K562 (cell line): ENCODE data around the gene TMEM248. TPM values are rescaled to one million over a fixed set of nuclear protein-coding genes. Genes with fewer than 3 reads are reported as not detected.
A peak's percentile ranks its signal among the peaks of the same experiment; 100 is the strongest.

Experiments
- CREB1 ChIP-seq, 2 experiments: sonication (generic) in 1 of 2; formaldehyde crosslinking in 1 of 2; IDR thresholded peaks; 2 replicates each; pipeline versions ENCODE4 v1.6.1 to v1.8.0; 2012 to 2022; ENCODE audit warnings: inconsistent platforms in 1 of 2, mild to moderate bottlenecking in 1 of 2, missing genetic modification reagents in 1 of 2, moderate library complexity in 1 of 2
- CREB5 ChIP-seq: fragments of 250-450 bp; sonication (Bioruptor Pico); IDR thresholded peaks from 2 replicates; pipeline ENCODE4 v1.5.0; 2020; ENCODE audit warnings: mild to moderate bottlenecking
- ETV5 ChIP-seq: sonication (generic); formaldehyde crosslinking; IDR thresholded peaks from 2 replicates; pipeline ENCODE4 v1.4.0; 2020; ENCODE audit warnings: low read depth, mild to moderate bottlenecking, missing genetic modification reagents
- GTF2F1 ChIP-seq: IDR thresholded peaks from 2 replicates; pipeline ENCODE4 v1.6.1; 2011; ENCODE audit warnings: low read depth, low read length, improper control_type of control experiment
- ILK ChIP-seq: fragments of 450-650 bp; IDR thresholded peaks from 2 replicates; pipeline ENCODE4 v1.6.1; 2016; ENCODE audit warnings: missing genetic modification characterization, low read depth, mild to moderate bottlenecking, missing compliant biosample characterization, moderate library complexity, borderline replicate concordance
- MCM3 ChIP-seq: fragments of 450-650 bp; IDR thresholded peaks from 2 replicates; pipeline ENCODE4 v1.6.1; 2016
- NCOA1 ChIP-seq: fragments of 450-650 bp; IDR thresholded peaks from 2 replicates; pipeline ENCODE4 v1.6.1; 2016; ENCODE audit warnings: low read depth
- RBM34 ChIP-seq: fragments of 200-400 bp; formaldehyde crosslinking; IDR thresholded peaks from 2 replicates; pipeline ENCODE4 v1.6.1; 2018; ENCODE audit warnings: low read length, borderline replicate concordance; ENCODE audit not compliant: insufficient read depth
- REST ChIP-seq, 2 experiments: fragments of 450-650 bp; formaldehyde crosslinking in 1 of 2; IDR thresholded peaks; 2 replicates each; pipeline versions ENCODE4 v1.4.0 to v1.6.1; 2014 to 2020; ENCODE audit warnings: mild to moderate bottlenecking in 2 of 2, borderline replicate concordance in 1 of 2, low read depth in 1 of 2
- SMARCB1 ChIP-seq: IDR thresholded peaks from 2 replicates; pipeline ENCODE4 v1.6.1; 2011; ENCODE audit warnings: improper control_type of control experiment, low read depth; ENCODE audit not compliant: insufficient read length
- SMARCE1 ChIP-seq: fragments of 450-650 bp; IDR thresholded peaks from 2 replicates; pipeline ENCODE4 v1.7.1; 2016; ENCODE audit warnings: mild to moderate bottlenecking
- ZKSCAN3 ChIP-seq: fragments of 250-450 bp; sonication (Bioruptor Pico); IDR thresholded peaks from 2 replicates; pipeline ENCODE4 v1.4.0; 2020
- ZNF655 ChIP-seq: fragments of 250-450 bp; sonication (Bioruptor Pico); IDR thresholded peaks from 2 replicates; pipeline ENCODE4 v1.5.0; 2021
- polyA plus RNA-seq, 8 experiments: library from polyadenylated mRNA; depleted of rRNA in 4 of 8; stranded (reverse) in 5 of 8; unstranded in 3 of 8; fragments of >200 nt; fragmentation: Nextera tagmentation in 2 of 8; fragmentation: Illumina TruSeq in 1 of 8; extraction: Ambion mirVana in 2 of 8; extraction: Trizol in 1 of 8; gene quantifications; 2 replicates each; pipeline versions ENCODE4 v1.2.1 to v1.2.3, GENCODE V29; 2011 to 2014; ENCODE audit warnings: inconsistent platforms in 1 of 8, missing spikeins in 1 of 8
- total RNA-seq, 7 experiments: library from RNA; depleted of rRNA in 6 of 7; stranded (reverse); fragments of >200 nt in 6 of 7; fragmentation: Illumina TruSeq in 2 of 7; extraction: Trizol in 2 of 7; gene quantifications; 2 replicates each; pipeline versions ENCODE4 v1.2.1 to v1.2.3, GENCODE V29; 2011 to 2021; ENCODE audit warnings: low replicate concordance in 1 of 7
- TF ChIP-seq, protein P1 (sequence below): sonication (generic); formaldehyde crosslinking; IDR thresholded peaks from 2 replicates; pipeline ENCODE4 v1.8.1; 2023; ENCODE audit warnings: mild to moderate bottlenecking, missing genetic modification reagents

TMEM248 gene
- total and polyA plus RNA-seq, 9 of the 15 experiments (the other 6 are each of a cell fraction or from before 2014, with no cell fraction given) = 6.3 to 132 (median 64.4) TPM

DNA sequence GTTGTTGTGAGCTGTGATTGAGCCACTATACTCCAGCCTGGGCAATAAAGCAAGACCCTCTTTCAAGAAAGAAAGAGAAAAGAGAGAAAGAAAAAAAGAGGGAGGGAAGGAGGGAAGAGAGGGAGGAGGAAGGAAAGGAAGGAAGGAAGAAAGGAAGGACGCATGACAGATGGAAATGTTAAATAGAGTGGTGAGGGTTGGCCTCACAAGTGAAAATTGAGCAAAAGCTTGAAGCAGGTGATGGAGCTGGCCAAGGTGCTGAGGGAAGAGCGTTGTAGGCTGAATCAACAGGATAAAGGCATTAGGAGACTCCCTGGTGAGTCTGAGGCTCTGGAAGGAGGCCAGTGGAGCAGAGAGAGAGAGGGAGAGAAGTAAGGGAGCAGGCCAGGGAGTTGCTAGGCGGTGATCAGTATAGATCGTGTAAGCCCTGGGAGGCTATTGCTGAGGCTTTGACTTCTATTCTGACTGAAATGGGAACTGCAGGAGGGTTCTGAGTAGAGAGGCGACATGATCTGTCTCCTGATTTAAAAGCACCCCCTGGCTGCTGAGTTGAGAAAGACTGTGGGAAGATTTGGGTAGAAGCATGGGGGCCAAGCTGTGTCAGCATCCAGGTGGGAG is 26.5 kb upstream of the TMEM248 start (continued):
- TF ChIP-seq REST (IDR thresholded peaks at IDR 0.05; ENCODE audit: borderline replicate concordance) = peak; percentile 98
- peak; percentile 94 for TF ChIP-seq REST (CRISPR knock-in tag; IDR thresholded peaks at IDR 0.05; ENCODE audit: low read depth)
- no peak for TF ChIP-seq ZKSCAN3 (CRISPR knock-in tag)
- TF ChIP-seq ILK (tag) = no peak
- TF ChIP-seq CREB5 (CRISPR knock-in tag) = no peak
- TF ChIP-seq SMARCE1 = no peak
- 0 out of 2 replicates have a peak, but pooled peaks have one; percentile 50 for TF ChIP-seq NCOA1
- TF ChIP-seq MCM3 = no peak
- TF ChIP-seq GTF2F1 = no peak
- TF ChIP-seq ETV5 (CRISPR knock-in tag) = no peak
- TF ChIP-seq, protein P1, sequence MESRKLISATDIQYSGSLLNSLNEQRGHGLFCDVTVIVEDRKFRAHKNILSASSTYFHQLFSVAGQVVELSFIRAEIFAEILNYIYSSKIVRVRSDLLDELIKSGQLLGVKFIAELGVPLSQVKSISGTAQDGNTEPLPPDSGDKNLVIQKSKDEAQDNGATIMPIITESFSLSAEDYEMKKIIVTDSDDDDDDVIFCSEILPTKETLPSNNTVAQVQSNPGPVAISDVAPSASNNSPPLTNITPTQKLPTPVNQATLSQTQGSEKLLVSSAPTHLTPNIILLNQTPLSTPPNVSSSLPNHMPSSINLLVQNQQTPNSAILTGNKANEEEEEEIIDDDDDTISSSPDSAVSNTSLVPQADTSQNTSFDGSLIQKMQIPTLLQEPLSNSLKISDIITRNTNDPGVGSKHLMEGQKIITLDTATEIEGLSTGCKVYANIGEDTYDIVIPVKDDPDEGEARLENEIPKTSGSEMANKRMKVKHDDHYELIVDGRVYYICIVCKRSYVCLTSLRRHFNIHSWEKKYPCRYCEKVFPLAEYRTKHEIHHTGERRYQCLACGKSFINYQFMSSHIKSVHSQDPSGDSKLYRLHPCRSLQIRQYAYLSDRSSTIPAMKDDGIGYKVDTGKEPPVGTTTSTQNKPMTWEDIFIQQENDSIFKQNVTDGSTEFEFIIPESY (CRISPR knock-in tag) = no peak
- no peak for TF ChIP-seq RBM34
- no peak for TF ChIP-seq SMARCB1
- TF ChIP-seq CREB1 (IDR thresholded peaks at IDR 0.05) = no peak
- TF ChIP-seq CREB1 (CRISPR knock-in tag; IDR thresholded peaks at IDR 0.05) = no peak
- no peak for TF ChIP-seq ZNF655
